HG02943 (cell line): ENCODE measurements around the gene OXA1L.

ENCODE experiments used
- ATAC-seq: cut with Tn5 transposase; IDR thresholded peaks from one replicate; pipeline ENCODE4 v1.9.1; 2021; ENCODE audit warnings: mild to moderate bottlenecking, low read depth, moderate library complexity; ENCODE audit not compliant: unreplicated experiment

The OXA1L gene

GRCh38 chr14:22822016-22822570 is 55.6 kb downstream of the OXA1L start:
- no peak for ATAC-seq
